CD4-positive, alpha-beta T cell treated with Interferon alpha-2 for 1 hour (primary cell): ENCODE results near the gene SERPINA12.

Experiments used
- DNase-seq, 2 donors: peaks; one replicate each; pipeline ENCODE4 v3.0.0-alpha.2; 2020 to 2022

The SERPINA12 gene

GRCh38 chr14:94509356-94509755 lies at the start of gene SERPINA12:
TSS of gene SERPINA12 (minus strand) at chr14:94509469. CDS start at chr14:94498397, 11,072 bp downstream.
- no peak for DNase-seq

DNA sequence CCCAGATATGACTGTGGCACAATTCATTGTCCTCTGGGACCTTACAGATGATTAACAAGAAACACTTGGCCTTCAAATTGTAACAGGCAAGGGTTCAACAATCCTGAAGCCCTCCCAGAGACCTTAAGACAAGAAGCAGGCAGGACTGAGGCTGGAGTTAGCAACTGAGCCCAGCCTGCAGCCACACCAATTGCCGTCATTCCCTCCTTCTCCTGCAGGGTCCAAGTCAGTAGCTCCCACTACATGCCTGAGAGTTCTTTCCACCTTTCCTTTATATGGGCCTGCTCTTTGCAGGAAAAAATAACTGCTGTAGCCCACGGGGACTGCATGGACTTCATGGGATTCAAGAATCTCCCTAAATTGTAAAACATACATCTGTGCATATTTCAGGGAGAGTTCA lies 49.6 kb upstream of the SERPINA12 start:
- no peak for DNase-seq

- no peak for DNase-seq
These were observed 48.1 kb upstream of the SERPINA12 start for GRCh38 chr14:94557327-94557726.

DNA sequence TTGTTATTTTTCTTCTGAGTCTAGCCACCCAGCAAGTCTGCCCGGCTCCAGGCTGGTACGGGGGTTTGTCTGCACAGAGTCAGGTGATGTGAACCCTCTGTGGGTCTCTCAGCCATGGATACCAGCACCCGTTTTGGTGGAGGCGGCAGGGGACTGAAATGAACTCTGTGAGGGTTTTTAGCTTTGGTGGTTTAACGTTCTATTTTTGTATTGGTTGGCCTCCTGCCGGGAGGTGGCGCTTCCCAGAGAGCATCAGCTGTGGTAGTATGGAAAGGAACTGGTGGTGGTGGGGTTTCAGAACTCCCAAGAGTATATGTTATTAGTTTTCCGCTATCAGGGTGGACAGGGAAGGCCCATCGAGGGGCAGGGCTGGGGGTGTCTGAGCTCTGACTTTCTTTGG lies 46.7 kb upstream of the SERPINA12 start:
- DNase-seq, result no peak

DNA sequence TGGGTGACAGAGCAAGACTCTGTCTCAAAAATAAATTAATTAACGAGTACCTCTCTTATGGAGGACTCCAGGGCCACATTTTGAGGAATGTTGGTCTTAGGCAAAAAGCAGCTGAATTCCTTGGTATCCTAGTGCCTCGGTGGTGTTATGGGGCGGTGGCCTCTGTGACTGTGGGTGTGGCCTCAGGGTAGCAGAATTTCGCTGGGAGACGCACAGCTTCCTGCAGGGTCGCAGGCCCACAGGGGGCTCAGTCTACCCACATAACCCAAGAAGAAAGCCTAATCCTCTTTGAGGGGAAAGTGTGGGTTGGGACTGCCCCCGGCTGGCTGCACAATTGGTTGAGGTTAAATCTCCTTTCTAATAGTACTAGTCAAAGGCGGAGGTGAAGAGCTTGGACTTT lies 40.8 kb upstream of the SERPINA12 start:
- DNase-seq, result no peak

- DNase-seq, result peak; percentile 5 to 34
These were observed 40.0 kb upstream of the SERPINA12 start for GRCh38 chr14:94548999-94549985.

GRCh38 chr14:94548131-94548998 lies 39.1 kb upstream of the SERPINA12 start:
- no peak for DNase-seq

DNA sequence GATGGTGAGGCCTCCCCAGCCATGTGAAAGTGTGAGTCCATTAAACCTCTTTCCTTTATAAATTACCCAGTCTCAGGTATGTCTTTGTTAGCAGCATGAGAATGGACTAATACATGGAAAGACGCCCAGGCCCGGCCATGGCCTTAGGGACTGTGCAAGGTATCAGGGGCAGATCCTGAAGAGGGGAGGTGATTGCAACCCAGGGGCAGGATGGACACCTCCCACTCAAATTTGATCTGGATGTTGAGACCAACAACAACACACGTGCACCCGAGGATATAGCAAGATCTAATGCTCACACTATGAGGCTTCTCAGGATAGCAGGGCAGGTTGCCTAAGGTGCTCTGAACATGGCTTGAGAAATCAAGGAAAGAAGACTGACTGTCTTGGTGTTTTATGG lies 38.5 kb upstream of the SERPINA12 start:
- DNase-seq, result no peak

DNA sequence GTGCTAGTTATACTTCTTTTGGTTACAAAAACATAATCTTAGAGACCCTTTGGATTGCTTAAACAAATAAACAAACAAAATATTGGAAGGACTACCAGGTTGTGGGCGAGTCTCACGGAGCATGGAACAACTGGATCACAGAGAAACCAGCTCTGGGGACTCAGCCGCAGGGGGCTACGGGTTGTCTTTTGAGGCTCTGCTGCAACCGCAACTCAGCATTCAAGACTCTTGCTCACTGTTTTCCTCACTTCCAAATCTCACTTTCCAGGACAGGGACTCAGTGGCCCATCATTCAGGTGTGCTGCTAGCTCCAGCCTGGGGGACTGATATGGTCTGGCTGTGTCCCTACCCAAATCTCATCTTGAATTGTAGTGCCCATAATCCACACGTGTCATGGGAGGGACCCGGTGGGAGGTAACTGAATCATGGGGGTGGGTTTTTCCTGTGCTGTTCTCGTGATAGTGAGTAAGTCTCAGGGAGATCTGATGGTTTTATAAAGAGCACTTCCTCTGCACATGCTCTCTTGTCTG lies 37.9 kb upstream of the SERPINA12 start:
- DNase-seq, result no peak

DNA sequence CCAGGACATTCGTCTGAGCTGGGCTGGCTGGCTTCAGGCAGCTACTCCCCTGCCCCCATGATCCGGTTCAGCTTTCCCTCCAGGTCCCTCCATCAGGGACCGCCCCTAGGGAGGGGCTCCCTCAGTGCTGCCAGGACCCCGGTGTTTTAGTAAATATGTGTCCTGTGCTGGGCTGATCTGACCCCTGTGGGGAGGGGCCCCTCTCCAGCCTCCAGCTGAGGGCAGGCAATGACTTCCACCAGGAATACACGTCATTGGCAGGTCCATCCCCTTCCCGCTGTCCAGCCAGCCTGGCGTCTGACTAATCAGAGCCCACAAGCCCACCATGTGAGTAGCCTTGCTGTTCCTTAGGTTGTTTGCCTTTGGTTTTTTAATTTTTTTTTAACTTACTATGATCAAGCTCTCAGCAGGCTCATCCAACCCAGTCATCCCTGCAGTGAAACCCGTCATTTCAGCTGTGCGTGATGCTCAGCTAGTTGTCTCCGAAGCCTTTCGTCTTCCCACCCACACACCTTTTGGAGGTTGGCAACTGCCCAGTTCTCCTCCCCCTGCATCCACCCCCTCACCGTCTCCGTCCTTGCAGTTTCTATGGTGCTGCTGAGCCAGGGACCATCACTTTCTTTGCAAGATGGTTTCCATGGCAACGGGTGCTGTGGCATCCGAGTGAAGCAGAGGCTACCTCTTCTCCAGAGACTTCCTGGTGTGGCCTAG lies 36.0 kb upstream of the SERPINA12 start:
- DNase-seq, result no peak

DNA sequence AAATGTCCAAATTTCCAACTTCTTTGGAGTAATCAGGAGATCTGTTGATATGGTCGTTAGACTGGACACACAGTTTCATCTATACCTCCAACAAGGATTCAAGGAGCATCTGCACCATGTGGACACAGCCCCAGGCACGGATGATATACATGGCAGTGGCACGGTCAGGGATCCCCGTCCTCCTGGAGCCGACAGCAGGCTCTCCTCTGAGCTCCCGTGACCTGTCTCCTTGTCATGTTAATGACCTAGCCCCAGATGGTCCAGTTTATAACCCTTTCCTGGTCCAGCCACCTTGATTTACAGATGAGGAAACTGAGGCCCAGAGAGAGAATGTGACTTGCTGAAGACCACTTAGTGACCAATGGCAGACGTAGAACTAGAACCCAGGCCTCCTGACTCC lies 35.5 kb upstream of the SERPINA12 start:
- DNase-seq, result no peak

DNA sequence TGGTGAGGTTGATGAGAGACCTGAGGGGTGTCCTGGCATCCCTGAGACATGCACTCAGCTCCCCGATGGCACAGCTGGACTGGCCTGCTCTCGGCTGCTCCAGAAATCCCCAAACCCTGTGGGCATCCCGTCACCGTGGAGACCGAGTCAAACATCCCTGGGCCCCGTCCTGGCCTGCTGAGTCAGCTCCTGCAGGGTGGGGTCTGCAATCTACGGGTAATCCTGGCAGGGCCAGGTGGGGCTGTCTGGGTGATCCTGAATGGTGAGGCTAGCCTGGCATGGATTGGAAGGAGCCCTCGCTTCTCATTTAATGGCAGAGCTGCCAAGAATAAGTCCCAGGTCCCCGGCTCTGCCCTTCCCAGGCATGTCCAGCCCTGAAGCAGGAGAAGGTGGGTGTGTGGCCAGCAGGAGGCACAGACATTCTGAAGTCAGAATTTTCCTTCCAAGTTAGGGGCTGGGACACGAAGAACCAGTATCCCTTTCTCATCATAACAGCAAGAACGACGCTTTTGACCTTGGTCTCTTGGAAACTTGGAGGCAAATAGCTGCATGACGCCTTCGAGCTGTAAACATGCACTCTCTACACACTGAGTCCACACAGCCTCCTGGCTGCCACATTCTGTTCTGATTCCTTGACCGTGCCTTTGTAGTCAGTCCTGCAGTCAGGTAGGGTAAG lies 34.3 kb upstream of the SERPINA12 start:
- DNase-seq, result no peak

DNA sequence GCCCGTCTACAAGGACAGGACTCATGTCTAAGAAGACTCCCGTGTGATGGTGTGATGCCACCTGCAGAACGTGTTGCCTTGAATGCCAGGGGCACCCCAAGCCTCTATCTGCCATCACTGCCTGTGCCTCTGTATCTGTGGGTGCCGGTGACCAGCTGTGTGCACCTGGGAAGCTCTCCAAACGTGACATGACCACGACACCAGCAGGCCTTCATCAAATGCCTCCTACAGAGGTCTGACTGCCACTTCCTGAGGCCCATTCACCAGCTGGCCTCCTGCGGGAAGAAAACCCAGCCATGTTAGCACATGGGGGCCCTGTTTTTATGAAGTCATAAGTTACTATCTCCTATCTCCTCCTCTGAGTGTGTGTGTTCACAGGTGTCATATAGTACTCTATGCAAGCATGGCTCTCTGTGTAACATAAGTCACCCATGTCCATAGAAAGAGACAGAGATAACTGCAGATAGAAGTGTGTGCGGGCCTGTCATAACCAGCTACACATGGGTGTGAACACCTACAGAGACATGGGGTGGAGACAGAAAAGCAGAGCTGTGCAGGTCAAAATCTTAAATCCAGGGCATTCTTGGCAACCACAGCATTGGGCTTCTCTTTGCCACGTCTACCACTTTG lies 33.7 kb upstream of the SERPINA12 start:
- DNase-seq, result no peak

DNA sequence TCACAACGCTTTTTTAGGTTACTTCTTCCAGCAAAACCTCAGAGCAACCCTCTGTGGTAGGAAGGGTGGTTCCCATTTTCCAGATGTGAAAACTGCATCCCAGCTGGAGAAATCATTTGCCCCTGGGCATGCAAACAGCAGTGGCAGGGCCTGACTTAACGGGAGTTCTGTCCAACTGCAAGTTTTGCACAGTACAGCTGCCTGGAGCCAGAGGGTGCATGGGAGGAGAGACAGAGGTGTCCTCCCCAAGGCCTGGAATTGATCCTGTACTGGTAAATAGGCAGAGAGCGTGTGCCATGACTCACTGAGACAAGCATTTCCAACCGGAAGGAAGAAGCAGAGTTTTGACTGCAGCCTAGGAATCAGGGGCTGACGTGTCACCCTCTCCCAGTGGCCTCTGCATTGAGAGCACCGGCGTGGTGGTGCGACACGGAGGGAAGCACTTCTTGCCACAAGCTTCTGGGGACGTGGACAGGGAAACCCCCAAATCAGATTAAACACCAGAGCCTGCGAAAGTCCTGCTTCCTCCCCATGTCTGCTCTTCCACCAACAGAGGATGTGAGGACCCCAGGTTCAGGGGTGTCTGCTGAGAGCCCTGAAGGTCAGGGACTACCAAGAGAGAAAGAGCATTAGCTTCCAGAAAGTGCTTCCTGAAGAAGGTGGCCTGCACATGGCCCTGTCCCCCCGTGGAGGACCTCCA lies 33.0 kb upstream of the SERPINA12 start:
- no peak for DNase-seq

DNA sequence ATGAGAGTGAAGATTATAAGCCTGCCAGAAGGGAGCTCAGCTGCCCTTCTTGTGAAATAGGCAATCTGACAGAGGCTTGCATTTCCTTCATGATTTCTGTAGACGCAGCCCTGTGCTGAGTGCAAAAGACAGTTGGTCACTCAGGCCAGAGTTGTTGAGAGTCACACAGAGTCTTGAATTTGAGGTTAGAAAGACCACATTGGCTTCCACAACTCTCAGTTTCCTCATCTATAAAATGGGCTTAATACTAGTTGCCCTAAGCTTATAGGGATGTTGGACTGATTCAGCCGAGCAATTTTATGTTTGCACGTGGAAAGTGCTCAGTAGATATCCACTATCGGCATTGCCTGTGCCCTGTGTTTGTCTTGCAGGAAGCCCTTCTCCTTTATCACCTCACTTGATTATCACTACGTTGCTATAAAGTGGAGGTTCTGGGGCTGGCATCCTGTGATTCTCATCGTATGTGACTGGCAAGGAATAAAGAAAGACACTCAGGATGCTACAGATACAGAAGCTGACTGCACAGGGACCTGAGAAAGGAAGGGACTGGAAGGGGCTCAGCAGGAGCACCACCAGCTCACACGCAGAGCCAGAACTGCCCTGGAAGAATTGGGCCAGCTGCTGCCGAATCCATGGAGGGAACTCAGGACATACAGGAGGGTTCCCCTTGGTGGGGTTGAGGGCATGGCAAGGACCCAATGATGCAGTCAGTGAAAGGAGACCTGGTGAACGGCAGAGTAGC lies 32.1 kb upstream of the SERPINA12 start:
- DNase-seq, result no peak

- DNase-seq, result no peak
These were observed 30.9 kb upstream of the SERPINA12 start for GRCh38 chr14:94540031-94540794.

- DNase-seq, result no peak
These were observed 29.9 kb upstream of the SERPINA12 start for GRCh38 chr14:94539181-94539580.

DNA sequence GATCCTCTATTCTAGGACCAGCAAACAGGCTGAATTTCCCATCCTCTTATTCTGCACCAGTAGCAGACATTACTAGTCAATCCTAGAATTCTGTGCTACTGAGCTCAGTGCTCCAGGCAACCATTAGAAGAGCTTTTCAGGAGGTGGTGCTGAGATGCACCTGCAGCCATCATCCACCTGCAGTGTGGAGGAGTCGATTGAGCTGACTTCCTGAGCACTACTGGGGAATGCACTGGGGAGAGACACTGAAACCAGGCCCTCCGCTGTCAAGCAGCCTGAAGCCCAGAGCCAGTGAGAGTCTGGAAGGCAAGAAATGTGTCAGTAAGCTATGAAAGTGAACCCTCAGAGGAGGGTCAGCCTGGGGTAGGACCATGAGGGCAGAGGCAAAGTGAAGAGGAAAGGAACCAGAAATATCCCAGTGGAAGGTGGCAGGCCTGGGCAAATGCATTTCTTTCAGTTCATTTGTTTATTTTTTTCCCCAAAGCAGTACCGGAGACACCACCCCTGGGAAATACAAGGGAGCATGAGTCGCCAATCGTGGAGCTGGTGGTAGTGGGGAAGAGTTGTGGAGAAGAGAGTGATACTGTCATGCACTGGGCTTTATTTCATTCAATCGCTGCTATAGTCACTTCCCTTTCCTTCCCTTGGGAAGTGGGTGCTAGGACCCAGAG lies 28.9 kb upstream of the SERPINA12 start:
- DNase-seq, result no peak

GRCh38 chr14:94536836-94537235 lies 27.6 kb upstream of the SERPINA12 start:
- no peak for DNase-seq
